ENCODE data around the gene MYL12A. TPM values are rescaled to one million over a fixed set of nuclear protein-coding genes. Genes with fewer than 3 reads are reported as not detected.

The MYL12A gene
- total and polyA plus RNA-seq, 4 donors = 158 to 314 (median 179) TPM

GRCh38 chr18:3209859-3210569 is 37.6 kb upstream of the MYL12A start:
- H3K27me3 ChIP-seq (ENCODE audit: control insufficient read depth in 4 of 4, insufficient read depth in 4 of 4, low read length in 3 of 4) = no peaks in the 10 kb centered on the region
- no peak for DNase-seq (ENCODE audit: low spot score)
- H3K4me3 ChIP-seq (ENCODE audit: low read depth in 1 of 3, low read length in 3 of 3) = no peak overlapping the region
- H3K9ac ChIP-seq (ENCODE audit: low read depth in 1 of 2, low read length in 2 of 2) = no peak overlapping the region
- no peak overlapping the region for H3K27ac ChIP-seq (ENCODE audit: low read depth in 1 of 2, low read length in 2 of 2)
- WGBS = 84% methylated on average over 4 of the region's 4 CpGs
- no peak for TF ChIP-seq RAD21 (IDR thresholded peaks at IDR 0.05)
- no peak for TF ChIP-seq HNF4G (IDR thresholded peaks at IDR 0.05)
- TF ChIP-seq JUND (IDR thresholded peaks at IDR 0.05) = peak; percentile 22 to 32
- TF ChIP-seq HNF4A (conservative IDR thresholded peaks at IDR 0.05) = no peak
- no peak for TF ChIP-seq SP1 (IDR thresholded peaks at IDR 0.05)
- no peaks in the 10 kb centered on the region for H3K9me3 ChIP-seq (ENCODE audit: control insufficient read depth in 4 of 4, low read length in 3 of 4)
- no peaks in the 10 kb centered on the region for H3K4me1 ChIP-seq (ENCODE audit: control insufficient read depth in 4 of 4, insufficient read depth in 4 of 4, low read length in 3 of 4)
- H3K36me3 ChIP-seq (ENCODE audit: control insufficient read depth in 4 of 4, insufficient read depth in 3 of 4, low read depth in 1 of 4, low read length in 3 of 4) = peaks cover 0 to 4% (median 1%) of the 10 kb centered on the region in 4 donors

- no peaks in the 10 kb centered on the region for H3K27me3 ChIP-seq (ENCODE audit: control insufficient read depth in 4 of 4, insufficient read depth in 4 of 4, low read length in 3 of 4)
- TF ChIP-seq RXRA (IDR thresholded peaks at IDR 0.05) (peak in 1 of 2 donors; percentile 29), TAF1 (conservative IDR thresholded peaks at IDR 0.05) (no peak), MAX (IDR thresholded peaks at IDR 0.05) (peak; percentile 11), SP1 (IDR thresholded peaks at IDR 0.05) (peak; percentile 44)
- 70% methylated on average over 5 of the region's 5 CpGs for WGBS
- DNase-seq (ENCODE audit: low spot score) = no peak
- H3K4me1 ChIP-seq (ENCODE audit: control insufficient read depth in 4 of 4, insufficient read depth in 4 of 4, low read length in 3 of 4) = no peaks in the 10 kb centered on the region
- no peak overlapping the region for H3K4me3 ChIP-seq (ENCODE audit: low read depth in 1 of 3, low read length in 3 of 3)
- peaks cover 0 to 3% (median 1%) of the 10 kb centered on the region in 4 donors for H3K36me3 ChIP-seq (ENCODE audit: control insufficient read depth in 4 of 4, insufficient read depth in 3 of 4, low read depth in 1 of 4, low read length in 3 of 4)
- no peak overlapping the region for H3K9ac ChIP-seq (ENCODE audit: low read depth in 1 of 2, low read length in 2 of 2)
- no peak overlapping the region for H3K27ac ChIP-seq (ENCODE audit: low read depth in 1 of 2, low read length in 2 of 2)
- no peaks in the 10 kb centered on the region for H3K9me3 ChIP-seq (ENCODE audit: control insufficient read depth in 4 of 4, low read length in 3 of 4)
These were observed 36.2 kb upstream of the MYL12A start for GRCh38 chr18:3211236-3211992.

- H3K27ac ChIP-seq (ENCODE audit: low read depth in 1 of 2, low read length in 2 of 2) = no peak overlapping the region
- TF ChIP-seq EGR1 (IDR thresholded peaks at IDR 0.05; ENCODE audit: low read depth in 2 of 2) (no peak), ATF3 (IDR thresholded peaks at IDR 0.05) (no peak), NR2F2 (IDR thresholded peaks at IDR 0.05) (no peak), FOXA1 (IDR thresholded peaks at IDR 0.05) (no peak), JUND (IDR thresholded peaks at IDR 0.05) (no peak), TAF1 (conservative IDR thresholded peaks at IDR 0.05) (no peak), GABPA (IDR thresholded peaks at IDR 0.05 in 1 of 2, conservative IDR thresholded peaks at IDR 0.05 in 1 of 2) (no peak), MAX (IDR thresholded peaks at IDR 0.05) (no peak), HNF4A (conservative IDR thresholded peaks at IDR 0.05) (no peak)
- no peaks in the 10 kb centered on the region for H3K9me3 ChIP-seq (ENCODE audit: control insufficient read depth in 4 of 4, low read length in 3 of 4)
- H3K27me3 ChIP-seq (ENCODE audit: control insufficient read depth in 4 of 4, insufficient read depth in 4 of 4, low read length in 3 of 4) = no peaks in the 10 kb centered on the region
- no peak overlapping the region for H3K4me3 ChIP-seq (ENCODE audit: low read depth in 1 of 3, low read length in 3 of 3)
- 82% methylated on average over 4 of the region's 4 CpGs for WGBS
- no peak for DNase-seq (ENCODE audit: low spot score)
- no peak overlapping the region for H3K9ac ChIP-seq (ENCODE audit: low read depth in 1 of 2, low read length in 2 of 2)
- H3K4me1 ChIP-seq (ENCODE audit: control insufficient read depth in 4 of 4, insufficient read depth in 4 of 4, low read length in 3 of 4) = no peaks in the 10 kb centered on the region
- H3K36me3 ChIP-seq (ENCODE audit: control insufficient read depth in 4 of 4, insufficient read depth in 3 of 4, low read depth in 1 of 4, low read length in 3 of 4) = peaks cover 0 to 3% (median 1%) of the 10 kb centered on the region in 4 donors
These were observed 34.9 kb upstream of the MYL12A start for GRCh38 chr18:3212657-3213056.

Data from liver (tissue), 9 donors.